Bronchial smooth muscle cell (primary cell): Measurements from ENCODE around the gene YWHAH. TPM values are rescaled to one million over a fixed set of nuclear protein-coding genes. Genes with fewer than 3 reads are reported as not detected.

Experiments used
- total RNA-seq: library from RNA; depleted of rRNA; stranded (reverse); fragments of >200 nt; gene quantifications from 2 replicates; pipeline ENCODE4 v1.2.1, GENCODE V29; 2014

Gene YWHAH
- total RNA-seq: 57.7 and 63.4 TPM in 2 replicates

GRCh38 chr22:31943978-31944699 lies at the start of gene YWHAH:
Gene YWHAH (plus strand): TSS chr22:31944535. CDS start chr22:31944734, 199 bp downstream.

Other genes with a start within 250 kb of the YWHAH start
- 10.0 and 12.0 TPM in 2 replicates for gene PRR14L, start 194.4 kb upstream of the YWHAH start, total RNA-seq
- 9.1 and 11.2 TPM in 2 replicates for gene DEPDC5, start 190.5 kb upstream of the YWHAH start, total RNA-seq
- gene SLC5A1, start 98.7 kb downstream of the YWHAH start, total RNA-seq: not detected in 2 replicates
- gene C22orf42, start 214.8 kb downstream of the YWHAH start, total RNA-seq: not detected in 2 replicates